Stimulated activated naive B cell treated with anti-CD40 and anti-IgM and Interleukin-4, amounts not matched to agents 10 μg/mL and 1 μg/mL and 100 μg/mL, for 72 hours (primary cell): Measurements from ENCODE around the gene SZT2.

Experiments used
- ATAC-seq, 2 donors: fragments of 150-1000 bp; cut with Tn5 transposase; replicated peaks; 2 replicates each; pipeline ENCODE4 v1.10.0; 2021; ENCODE audit warnings: moderate library complexity in 1 of 2
- DNase-seq: peaks from one replicate; pipeline ENCODE4 v3.0.0; 2021
- H3K27ac Mint-ChIP-seq: one replicate; pipeline ENCODE4 v1.8.0; 2022; ENCODE audit warnings: mild to moderate bottlenecking, mixed read lengths
- H3K27me3 Mint-ChIP-seq, 2 donors: one replicate each; pipeline ENCODE4 v1.8.0; 2022; ENCODE audit warnings: mixed read lengths in 2 of 2
- H3K36me3 Mint-ChIP-seq, 2 donors: one replicate each; pipeline ENCODE4 v1.8.0; 2022; ENCODE audit warnings: mixed read lengths in 2 of 2, mild to moderate bottlenecking in 1 of 2
- H3K4me1 Mint-ChIP-seq, 2 donors: one replicate each; pipeline ENCODE4 v1.8.0; 2022; ENCODE audit warnings: mixed read lengths in 2 of 2, mild to moderate bottlenecking in 1 of 2
- H3K4me3 Mint-ChIP-seq, 2 donors: one replicate each; pipeline ENCODE4 v1.8.0; 2022; ENCODE audit warnings: mild to moderate bottlenecking in 2 of 2, mixed read lengths in 2 of 2, moderate library complexity in 1 of 2
- H3K9me3 Mint-ChIP-seq, 2 donors: one replicate each; pipeline ENCODE4 v1.8.0; 2022; ENCODE audit warnings: mixed read lengths in 2 of 2, mild to moderate bottlenecking in 1 of 2

SZT2 gene

GRCh38 chr1:43389326-43390313 lies at the start of gene SZT2, which contains the start of gene MED8:
SZT2 (plus strand) TSS chr1:43389899; CDS start chr1:43389969, 70 bp downstream.
MED8 (minus strand) TSS chr1:43389800; CDS start chr1:43389764, 36 bp downstream.
- Mint-ChIP-seq H3K4me3 (peak within 1 kb of the TSS; percentile 96 to 99), H3K4me1 (peaks cover 30 to 31% of the 10 kb centered on the region in 2 donors), H3K27me3 (no peaks in the 10 kb centered on the region), H3K27ac (peak within 1 kb of the TSS; percentile 96), H3K9me3 (no peaks in the 10 kb centered on the region), H3K36me3 (peaks cover 17 to 38% of the 10 kb centered on the region in 2 donors)
- DNase-seq (peak; percentile 92), ATAC-seq (peak; percentile 97 to 98)

- DNase-seq = no peak
- Mint-ChIP-seq H3K27me3 (no peaks in the 10 kb centered on the region), H3K4me3 (no peak overlapping the region), H3K4me1 (peaks cover 0 to 2% of the 10 kb centered on the region in 2 donors), H3K36me3 (peaks cover 0 to 1% of the 10 kb centered on the region in 2 donors), H3K9me3 (no peaks in the 10 kb centered on the region), H3K27ac (no peak overlapping the region)
- no peak for ATAC-seq
These were observed 49.1 kb upstream of the SZT2 start for GRCh38 chr1:43340559-43340958.

GRCh38 chr1:43344267-43344850 lies 45.3 kb upstream of the SZT2 start:
- DNase-seq (no peak), ATAC-seq (no peak)

DNA sequence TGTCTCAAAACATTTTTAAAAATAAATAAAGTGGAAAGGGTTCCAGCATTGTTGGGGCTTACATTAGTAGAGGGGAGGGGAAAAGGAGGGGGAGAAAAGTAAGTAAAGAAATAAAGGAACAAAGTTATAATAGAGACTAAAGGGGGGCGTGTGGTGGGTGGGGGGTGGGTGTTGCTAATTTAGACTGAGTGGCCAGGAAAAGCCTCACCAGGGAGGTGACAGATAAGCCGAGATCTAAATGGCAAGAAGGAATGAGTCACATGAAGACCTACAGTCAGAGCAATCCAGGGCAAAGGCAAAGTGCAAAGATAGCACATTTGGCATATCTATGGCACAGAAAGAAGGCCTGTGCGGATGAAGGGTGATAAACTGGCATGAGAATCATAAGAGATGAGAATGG lies 44.6 kb upstream of the SZT2 start:
- no peaks in the 10 kb centered on the region for H3K27me3 Mint-ChIP-seq
- no peaks in the 10 kb centered on the region for H3K9me3 Mint-ChIP-seq
- no peak overlapping the region for H3K4me3 Mint-ChIP-seq
- ATAC-seq = no peak
- no peak for DNase-seq
- peaks cover 15 to 16% of the 10 kb centered on the region in 2 donors for H3K4me1 Mint-ChIP-seq
- peak overlapping the region; percentile 28 for H3K27ac Mint-ChIP-seq
- H3K36me3 Mint-ChIP-seq = peaks cover 0 to 1% of the 10 kb centered on the region in 2 donors

More at GRCh38 chr1:43344267-43344850, 45.3 kb upstream of the SZT2 start:
- Mint-ChIP-seq H3K4me1 (peaks cover 8 to 16% of the 10 kb centered on the region in 2 donors), H3K27ac (no peak overlapping the region), H3K27me3 (no peaks in the 10 kb centered on the region), H3K36me3 (peaks cover 0 to 1% of the 10 kb centered on the region in 2 donors), H3K9me3 (no peaks in the 10 kb centered on the region), H3K4me3 (no peak overlapping the region)

DNA sequence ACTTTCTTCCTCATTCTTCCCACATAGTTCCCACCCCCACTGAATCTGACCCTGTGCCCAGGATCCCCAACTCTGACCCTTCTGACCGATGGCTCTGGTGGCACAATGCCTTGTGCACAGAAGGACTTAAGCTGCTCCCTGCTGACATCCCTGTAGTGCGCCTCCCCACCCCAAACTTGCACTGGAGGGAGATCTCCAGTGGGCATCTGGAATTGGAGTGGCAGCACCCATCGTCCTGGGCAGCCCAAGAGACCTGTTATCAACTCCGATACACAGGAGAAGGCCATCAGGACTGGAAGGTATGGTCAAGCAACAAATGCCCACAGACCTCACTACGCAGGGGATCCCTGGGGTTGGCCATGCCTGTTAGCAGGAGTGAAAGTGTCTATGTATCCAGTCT lies 43.1 kb upstream of the SZT2 start:
- H3K27me3 Mint-ChIP-seq = no peaks in the 10 kb centered on the region
- H3K4me3 Mint-ChIP-seq = no peak overlapping the region
- no peak overlapping the region for H3K27ac Mint-ChIP-seq
- H3K36me3 Mint-ChIP-seq = peaks cover 0 to 1% of the 10 kb centered on the region in 2 donors
- DNase-seq = no peak
- no peaks in the 10 kb centered on the region for H3K9me3 Mint-ChIP-seq
- no peak for ATAC-seq
- H3K4me1 Mint-ChIP-seq = peaks cover 15 to 16% of the 10 kb centered on the region in 2 donors

DNA sequence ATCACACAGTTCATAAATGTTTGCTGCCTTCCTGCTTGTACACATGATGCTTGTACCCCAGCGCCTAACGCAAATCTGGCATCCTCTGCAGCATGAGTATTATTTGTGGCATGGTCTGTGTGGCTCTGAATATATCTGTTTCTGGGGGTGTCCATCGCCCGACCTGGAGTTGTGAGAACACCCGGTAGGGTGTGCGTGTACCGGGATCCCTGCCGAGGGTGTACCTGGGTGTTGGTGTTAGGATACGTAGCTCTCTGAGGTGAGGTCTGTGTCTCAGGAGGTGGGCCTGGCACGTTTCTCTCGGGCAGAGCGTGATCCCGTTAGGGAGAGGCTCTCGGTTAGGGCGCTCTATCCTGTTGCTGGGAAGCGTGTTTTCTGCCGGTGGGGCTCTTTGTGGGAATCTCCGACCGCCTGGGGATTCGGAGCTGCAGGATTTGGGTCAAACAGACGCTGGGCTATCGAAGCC lies 41.3 kb upstream of the SZT2 start:
- Mint-ChIP-seq H3K27me3 (no peaks in the 10 kb centered on the region), H3K36me3 (peaks cover 0 to 1% of the 10 kb centered on the region in 2 donors), H3K9me3 (no peaks in the 10 kb centered on the region), H3K27ac (peak overlapping the region; percentile 57), H3K4me1 (peaks cover 16 to 18% of the 10 kb centered on the region in 2 donors), H3K4me3 (peak overlapping the region; percentile 55 to 57)
- no peak for DNase-seq
- no peak for ATAC-seq

DNA sequence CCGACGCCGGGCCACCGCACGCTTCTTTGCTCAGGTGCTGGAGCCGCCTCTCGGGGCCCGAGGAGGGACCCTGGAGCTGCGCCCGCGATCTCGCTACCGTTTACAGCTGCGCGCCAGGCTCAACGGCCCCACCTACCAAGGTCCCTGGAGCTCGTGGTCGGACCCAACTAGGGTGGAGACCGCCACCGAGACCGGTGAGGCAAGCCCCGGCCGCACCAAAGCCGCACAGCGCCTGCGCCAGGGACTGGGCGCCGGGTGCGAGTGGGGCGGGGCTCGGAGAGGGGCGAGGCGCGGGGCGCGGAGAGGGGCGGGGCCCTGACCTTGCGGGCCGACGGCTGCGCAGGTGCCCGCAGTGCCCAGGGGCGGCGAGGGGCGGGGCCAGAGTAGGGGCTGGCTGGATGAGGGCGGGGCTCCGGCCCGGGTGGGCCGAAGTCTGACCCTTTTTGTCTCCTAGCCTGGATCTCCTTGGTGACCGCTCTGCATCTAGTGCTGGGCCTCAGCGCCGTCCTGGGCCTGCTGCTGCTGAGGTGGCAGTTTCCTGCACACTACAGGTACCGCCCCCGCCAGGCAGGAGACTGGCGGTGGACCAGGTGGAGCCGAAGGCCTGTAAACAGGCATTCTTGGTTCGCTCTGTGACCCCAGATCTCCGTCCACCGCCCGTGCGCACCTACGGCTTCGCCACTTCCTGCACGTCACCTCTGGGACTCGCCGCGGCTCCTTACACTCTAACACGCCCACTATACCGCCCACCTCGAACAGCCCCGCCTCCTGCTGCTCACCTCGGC lies 40.7 kb upstream of the SZT2 start:
- H3K27ac Mint-ChIP-seq = peak overlapping the region; percentile 97
- no peaks in the 10 kb centered on the region for H3K9me3 Mint-ChIP-seq
- no peaks in the 10 kb centered on the region for H3K36me3 Mint-ChIP-seq
- peaks cover 16 to 18% of the 10 kb centered on the region in 2 donors for H3K4me1 Mint-ChIP-seq
- DNase-seq (peak; percentile 83), ATAC-seq (peak; percentile 86 to 93)
- peak overlapping the region; percentile 79 to 85 for H3K4me3 Mint-ChIP-seq
- no peaks in the 10 kb centered on the region for H3K27me3 Mint-ChIP-seq

GRCh38 chr1:43349594-43350306 lies 39.9 kb upstream of the SZT2 start:
- Mint-ChIP-seq H3K27me3 (no peaks in the 10 kb centered on the region), H3K27ac (peak overlapping the region; percentile 97), H3K36me3 (peaks cover 3 to 4% of the 10 kb centered on the region in 2 donors), H3K4me3 (peak overlapping the region; percentile 79 to 85), H3K4me1 (peaks cover 16 to 18% of the 10 kb centered on the region in 2 donors), H3K9me3 (no peaks in the 10 kb centered on the region)
- DNase-seq (no peak), ATAC-seq (peak in 1 of 2 donors; percentile 24)

- H3K4me3 Mint-ChIP-seq = no peak overlapping the region
- peaks cover 10 to 18% of the 10 kb centered on the region in 2 donors for H3K4me1 Mint-ChIP-seq
- ATAC-seq (no peak), DNase-seq (no peak)
- H3K9me3 Mint-ChIP-seq = no peaks in the 10 kb centered on the region
- peaks cover 4 to 5% of the 10 kb centered on the region in 2 donors for H3K36me3 Mint-ChIP-seq
- no peaks in the 10 kb centered on the region for H3K27me3 Mint-ChIP-seq
- peak overlapping the region; percentile 47 for H3K27ac Mint-ChIP-seq
These were observed 38.7 kb upstream of the SZT2 start for GRCh38 chr1:43350976-43351375.

GRCh38 chr1:43351421-43352350 lies 38.0 kb upstream of the SZT2 start:
- H3K4me3 Mint-ChIP-seq = no peak overlapping the region
- peak overlapping the region; percentile 43 for H3K27ac Mint-ChIP-seq
- DNase-seq (no peak), ATAC-seq (no peak)
- H3K4me1 Mint-ChIP-seq = peaks cover 6 to 18% of the 10 kb centered on the region in 2 donors
- H3K36me3 Mint-ChIP-seq = peaks cover 4 to 5% of the 10 kb centered on the region in 2 donors
- no peaks in the 10 kb centered on the region for H3K27me3 Mint-ChIP-seq
- no peaks in the 10 kb centered on the region for H3K9me3 Mint-ChIP-seq

- ATAC-seq (no peak), DNase-seq (no peak)
- no peaks in the 10 kb centered on the region for H3K9me3 Mint-ChIP-seq
- no peak overlapping the region for H3K4me3 Mint-ChIP-seq
- peaks cover 4 to 8% of the 10 kb centered on the region in 2 donors for H3K36me3 Mint-ChIP-seq
- H3K27me3 Mint-ChIP-seq = no peaks in the 10 kb centered on the region
- peaks cover 11 to 18% of the 10 kb centered on the region in 2 donors for H3K4me1 Mint-ChIP-seq
- H3K27ac Mint-ChIP-seq = no peak overlapping the region
These were observed 37.4 kb upstream of the SZT2 start for GRCh38 chr1:43352351-43352705.

- DNase-seq (no peak), ATAC-seq (no peak)
- Mint-ChIP-seq H3K27me3 (no peaks in the 10 kb centered on the region), H3K27ac (no peak overlapping the region), H3K4me3 (no peak overlapping the region), H3K4me1 (peaks cover 13 to 16% of the 10 kb centered on the region in 2 donors), H3K36me3 (peaks cover 4 to 8% of the 10 kb centered on the region in 2 donors), H3K9me3 (no peaks in the 10 kb centered on the region)
These were observed 36.8 kb upstream of the SZT2 start for GRCh38 chr1:43352881-43353280.
